HL-60/S4 (cell line): ENCODE results near the gene CCDC88B.

Experiments
- in situ Hi-C: fragments of 300-500 bp; cut with MboI; formaldehyde crosslinking; loops from 2 replicates; pipeline ENCODE4 v1.14.3; 2022; ENCODE audit warnings: low sequenced_read_pairs

The CCDC88B gene

DNA sequence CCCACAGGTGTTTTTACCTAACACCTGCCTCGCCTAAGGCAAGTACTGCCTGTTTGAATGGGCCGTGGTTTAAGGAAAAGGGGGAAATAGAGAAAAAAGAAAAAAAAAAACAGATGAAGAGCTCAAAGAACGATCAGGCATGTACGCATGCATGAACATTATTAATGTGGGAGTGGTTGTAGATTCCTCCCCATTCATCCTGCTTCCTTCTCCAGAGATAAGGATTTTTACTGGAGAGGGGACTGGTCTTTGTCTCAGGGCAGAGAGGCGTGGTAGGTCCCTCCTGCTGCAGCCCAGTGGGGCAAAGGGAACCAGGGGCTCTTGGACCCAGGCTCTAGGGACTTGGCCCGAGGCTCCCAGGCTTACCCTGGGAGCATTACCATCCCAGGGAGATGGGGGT lies 42.0 kb downstream of the CCDC88B start:
- in situ Hi-C loops, result no loop called here

DNA sequence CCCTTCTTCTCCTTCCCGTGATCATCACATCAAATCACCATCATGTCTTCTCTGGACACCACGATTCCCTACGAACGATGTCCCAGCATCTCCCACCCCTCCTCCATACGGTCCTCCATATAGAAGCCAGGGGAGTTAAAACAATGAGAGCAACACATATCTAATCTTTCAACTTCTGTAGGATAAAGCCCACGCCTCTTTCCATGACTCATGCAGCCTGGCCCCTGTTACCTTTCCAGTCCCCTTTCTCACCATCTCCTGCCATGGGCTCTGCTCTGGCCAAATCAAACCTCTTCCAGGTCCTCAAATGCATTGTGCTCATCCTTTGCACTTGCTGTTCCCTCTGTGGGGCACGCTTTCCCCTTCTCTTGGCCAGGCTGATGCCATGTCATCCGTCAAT lies 42.6 kb downstream of the CCDC88B start:
- in situ Hi-C loops, result no loop called here

DNA sequence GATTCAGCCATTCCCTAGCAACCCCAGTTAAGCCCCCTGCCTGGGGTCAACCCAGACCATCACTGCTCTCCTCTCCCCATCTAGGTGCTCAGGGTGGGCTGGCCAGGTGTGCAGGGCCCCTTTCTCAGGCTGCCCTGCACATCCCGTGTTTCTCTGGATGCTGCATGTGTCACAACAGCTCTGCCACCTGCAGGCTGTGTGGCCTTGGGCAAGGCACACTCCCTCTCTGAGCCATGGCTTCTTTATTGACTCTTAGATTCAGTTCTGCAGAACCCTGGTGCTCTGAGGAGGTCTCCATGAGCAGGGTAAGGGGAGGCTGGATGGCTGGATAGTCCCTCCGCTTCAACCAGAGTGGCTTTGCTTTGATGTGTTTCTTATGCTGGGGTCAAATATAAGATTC lies 43.6 kb downstream of the CCDC88B start:
- in situ Hi-C loops, result no loop called here

DNA sequence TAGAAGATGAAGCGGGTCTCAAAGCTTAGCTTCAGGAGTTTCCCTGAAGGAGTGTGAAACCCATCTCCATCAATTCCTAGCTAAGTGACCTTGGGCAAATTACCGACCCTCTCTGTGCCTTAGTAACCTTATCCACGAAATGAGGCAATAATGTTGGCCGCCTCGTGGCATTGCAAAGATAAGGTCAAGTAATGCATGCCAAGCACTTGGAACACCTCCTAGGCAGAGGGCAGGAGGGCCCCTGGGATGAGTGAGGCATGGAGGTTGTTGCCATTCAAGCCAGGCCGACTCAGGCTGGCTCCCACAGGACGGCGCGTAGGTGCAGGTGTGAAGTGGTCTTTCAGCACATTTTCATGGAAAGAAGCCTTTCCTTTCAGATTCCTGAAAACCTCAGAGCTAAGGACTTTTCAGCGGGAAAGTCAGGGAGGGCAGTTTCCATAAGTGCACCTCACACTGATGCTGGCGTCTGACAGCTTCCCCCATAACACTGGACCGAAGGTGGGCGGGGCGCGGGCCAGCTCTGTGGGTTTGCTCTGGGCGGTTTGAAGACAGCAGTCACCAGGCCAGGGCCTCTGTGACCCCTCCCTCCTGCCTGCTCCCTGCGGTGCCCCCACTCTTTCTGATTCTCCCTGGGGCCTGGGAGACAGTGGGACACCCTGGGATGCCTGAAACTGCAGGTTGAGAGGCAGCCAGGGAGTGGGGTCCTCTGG lies 44.2 kb downstream of the CCDC88B start:
- in situ Hi-C loops, result no loop called here

DNA sequence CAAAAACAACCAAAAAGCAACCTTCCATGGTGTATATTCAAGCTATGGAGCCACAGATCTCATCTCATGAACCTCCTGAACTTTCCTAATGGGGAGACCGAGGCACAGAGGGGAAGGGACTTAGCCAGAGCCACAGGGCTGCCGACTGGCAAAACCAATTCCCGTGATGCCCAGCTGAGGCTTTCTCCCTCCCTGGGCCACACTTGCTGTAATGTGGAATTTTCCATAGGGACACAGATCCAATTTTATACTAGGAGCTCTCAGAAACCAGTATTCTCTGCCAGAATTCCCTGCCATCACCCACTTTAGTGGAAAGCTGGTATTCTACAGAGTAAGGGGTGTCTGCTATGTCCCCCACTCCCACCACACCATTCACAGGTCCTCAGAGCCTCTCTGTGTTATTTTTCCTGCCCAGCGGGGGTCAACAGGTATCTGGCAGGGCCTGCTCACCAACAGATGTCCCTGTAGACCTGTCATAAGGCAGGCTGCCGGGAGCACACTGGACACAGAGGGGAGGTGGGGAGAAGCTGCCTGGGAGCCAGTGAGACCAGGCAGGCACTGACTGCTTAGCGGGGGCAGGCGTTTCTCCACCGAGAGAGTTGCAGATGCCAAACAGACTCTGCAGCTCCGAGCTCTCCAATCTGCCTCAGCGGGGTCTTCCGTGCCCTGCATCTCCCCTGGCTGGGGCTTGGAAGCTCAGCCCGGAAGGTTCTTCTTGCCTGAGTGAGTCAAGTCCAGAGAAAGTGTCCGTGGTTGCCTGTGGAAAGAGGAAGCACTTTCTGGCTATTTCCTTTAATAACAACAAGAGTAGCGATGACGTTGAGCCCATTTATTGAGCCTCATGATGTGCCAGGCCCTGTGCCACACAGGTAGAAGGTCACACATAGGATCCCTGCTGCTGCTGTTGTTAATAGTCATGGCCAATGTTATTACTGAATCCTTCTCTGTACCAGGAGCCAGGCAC lies 45.3 kb downstream of the CCDC88B start:
- in situ Hi-C loops, result no loop called here

DNA sequence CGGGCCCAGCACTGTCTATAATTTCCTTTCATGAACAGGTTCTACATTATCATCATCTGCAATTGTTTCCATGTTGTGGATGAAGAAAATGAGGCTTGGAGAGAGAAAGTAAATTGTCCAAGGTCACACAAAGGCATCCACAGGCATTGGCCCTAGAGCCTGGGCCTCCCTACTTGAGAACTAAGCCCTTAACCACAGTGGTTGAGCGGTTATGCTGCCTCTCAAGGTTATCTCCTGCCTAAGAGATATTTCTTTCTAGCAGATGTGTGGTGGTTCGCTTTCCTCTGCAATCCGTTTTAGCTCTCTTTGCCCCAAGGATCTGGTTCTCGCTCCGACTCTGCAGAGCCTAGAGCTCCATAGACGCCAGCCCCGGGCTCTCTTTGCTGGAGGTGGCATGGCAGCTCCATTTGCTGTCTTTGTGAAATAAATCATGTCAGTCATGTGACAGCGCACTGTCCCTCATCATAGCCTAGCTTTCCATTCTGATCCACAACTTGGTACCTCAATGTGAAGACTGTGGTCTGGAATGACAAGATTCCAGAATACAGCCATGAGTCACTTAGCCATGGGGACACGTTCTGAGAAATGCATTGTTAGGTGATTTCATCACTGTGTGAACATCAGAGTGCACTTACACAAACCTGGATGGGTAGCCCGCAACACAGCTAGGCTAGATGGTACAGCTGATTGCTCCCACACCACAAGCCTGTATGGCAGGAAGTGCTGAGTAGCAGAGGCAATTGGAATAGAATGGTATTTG lies 46.1 kb downstream of the CCDC88B start:
- in situ Hi-C loops, result no loop called here

DNA sequence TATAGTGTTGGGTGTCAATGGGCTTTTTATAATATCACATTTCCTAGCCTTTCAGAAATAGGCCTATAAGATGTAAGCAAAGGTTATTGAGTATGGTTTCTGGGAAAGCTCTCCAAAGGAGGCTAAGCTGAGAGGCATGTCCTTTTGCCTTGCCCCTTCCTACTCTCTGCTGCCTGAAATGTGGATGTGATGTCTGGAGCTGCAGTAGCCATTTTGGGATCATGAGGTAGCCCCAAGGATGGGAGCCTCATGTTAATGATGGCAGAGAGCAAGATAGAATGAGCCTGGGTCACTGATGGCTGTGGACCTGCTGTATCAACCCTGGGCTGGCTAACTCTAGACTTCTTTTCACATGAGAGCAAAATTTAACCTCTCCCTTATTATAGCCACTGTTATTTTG lies 47.9 kb downstream of the CCDC88B start:
- in situ Hi-C loops, result no loop called here

DNA sequence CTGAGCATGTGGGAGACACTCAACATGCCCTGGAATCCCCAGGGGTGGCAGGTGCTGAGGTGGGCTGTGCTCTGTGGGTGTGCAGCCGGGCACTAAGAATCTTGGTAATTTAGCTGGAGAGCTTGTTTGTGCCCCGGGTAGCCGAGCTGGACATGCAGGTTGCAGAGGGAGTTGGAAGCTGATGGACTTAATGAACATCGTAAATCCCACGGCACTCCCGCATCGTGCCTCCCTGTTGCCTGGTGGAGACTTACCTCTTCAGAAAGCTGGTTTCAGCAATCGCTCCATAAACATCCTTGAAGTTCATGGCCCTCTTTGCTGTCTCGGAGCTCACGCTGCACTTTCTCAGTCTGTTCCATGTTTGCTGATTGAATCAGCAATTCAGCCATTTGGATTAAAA lies 48.9 kb downstream of the CCDC88B start:
- in situ Hi-C loops, result no loop called here

DNA sequence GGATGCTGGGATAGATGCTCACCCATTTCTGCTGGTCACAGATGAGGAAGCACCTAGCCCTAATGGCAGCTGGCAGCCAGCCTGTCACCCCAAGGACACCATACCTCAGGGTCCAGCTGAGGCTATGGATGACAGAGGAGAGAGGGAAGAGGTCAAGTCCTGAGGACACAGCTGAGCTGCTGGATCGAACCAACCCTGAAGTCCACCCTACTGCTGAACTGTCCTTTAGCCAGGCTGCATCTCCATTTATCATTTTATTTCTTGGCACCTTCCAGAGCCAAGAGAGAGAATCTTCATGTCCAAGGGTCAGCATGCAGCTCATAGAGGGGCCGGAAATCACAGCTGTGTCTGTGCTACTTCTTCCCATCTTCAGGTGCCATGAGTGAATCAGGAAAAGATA lies 49.8 kb downstream of the CCDC88B start:
- in situ Hi-C loops, result no loop called here

DNA sequence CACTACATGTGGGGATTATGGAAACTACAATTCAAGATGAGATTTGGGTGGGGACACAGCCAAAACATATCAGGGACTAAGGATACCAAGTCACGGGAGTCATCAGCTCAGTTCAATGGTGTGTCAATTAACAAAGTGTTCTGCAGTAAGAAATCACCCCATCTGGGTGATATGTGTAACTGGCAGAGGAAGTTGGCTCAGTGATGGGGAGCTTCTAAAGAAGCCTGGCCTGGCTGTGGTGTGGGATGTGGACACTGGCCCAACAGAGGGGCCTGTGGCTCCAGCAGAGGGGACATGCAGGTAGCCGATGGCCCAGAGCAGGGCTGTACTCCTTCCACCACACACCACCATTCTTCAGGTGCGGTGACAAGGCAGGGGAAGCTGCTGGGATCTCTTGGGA lies 50.6 kb downstream of the CCDC88B start:
- in situ Hi-C loops, result no loop called here

DNA sequence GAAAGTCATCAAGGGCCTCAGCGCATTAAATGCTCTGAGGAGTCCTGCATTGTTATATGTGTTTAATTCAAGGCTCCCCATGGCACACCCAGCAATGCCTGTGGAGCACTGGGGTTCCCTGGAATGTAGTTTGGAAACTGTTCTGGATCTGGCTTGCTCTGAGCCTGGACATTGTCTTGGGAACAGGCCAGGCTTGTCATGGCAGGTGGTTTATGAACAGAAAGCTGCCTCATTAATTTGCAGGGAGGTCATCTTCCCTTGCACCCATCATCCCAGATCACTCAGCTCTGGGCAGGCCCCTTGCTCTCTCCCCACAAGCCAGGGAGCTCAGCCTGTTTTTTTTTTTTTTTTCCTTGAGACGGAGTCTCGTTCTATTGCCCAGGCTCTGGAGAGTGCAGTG lies 51.8 kb downstream of the CCDC88B start:
- in situ Hi-C loops, result no loop called here

DNA sequence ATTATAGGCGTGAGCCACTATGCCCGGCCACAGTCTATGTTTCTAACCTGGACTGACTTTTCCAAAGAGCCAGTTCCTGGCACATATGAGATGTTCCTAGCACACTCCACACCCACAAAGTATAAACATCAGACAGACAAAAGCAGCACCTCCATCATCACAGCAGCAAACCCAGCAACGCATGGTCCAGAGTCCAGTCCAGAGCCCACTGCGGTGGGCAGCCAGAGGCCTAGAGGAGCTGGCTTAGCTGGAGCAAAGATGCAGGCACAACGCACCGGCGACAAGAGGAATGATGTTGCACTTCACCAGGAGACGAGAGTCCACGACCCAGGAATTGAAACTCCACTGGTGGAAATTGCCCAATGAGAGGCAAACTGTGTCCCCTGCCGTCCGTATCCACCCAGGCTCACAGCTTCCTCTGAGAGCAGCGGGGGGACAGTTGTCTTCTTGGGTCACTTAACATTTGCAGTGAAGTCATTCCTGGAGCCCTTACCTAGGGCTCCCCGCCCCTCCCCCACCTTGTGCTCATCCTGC lies 55.6 kb downstream of the CCDC88B start:
- in situ Hi-C loops, result no loop called here

DNA sequence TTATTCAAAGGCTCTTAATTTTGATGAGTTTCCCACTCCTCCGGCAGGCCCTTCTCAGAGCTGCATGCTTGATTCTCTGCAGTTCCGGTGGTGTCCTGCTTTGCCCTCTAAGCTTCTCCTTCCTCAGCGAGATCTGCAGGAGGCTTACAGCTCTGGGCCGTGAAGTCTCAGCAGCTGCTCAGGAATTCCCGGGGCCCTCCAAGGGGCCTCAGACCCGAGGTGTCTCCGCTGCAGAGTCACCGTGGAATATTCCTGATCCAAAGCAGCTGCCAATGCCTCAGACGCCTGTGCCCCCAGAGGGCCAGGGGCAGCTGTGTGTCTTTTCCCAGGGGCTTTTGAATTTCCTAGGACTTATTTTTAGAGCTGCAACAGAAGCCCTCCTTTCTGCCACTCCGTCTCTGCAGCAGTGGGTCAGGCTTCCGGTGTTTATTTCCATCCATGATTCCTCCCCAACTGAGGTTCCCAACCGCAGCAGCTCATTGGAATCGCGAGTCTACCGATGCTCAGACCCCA lies 56.1 kb downstream of the CCDC88B start:
- in situ Hi-C loops, result no loop called here

DNA sequence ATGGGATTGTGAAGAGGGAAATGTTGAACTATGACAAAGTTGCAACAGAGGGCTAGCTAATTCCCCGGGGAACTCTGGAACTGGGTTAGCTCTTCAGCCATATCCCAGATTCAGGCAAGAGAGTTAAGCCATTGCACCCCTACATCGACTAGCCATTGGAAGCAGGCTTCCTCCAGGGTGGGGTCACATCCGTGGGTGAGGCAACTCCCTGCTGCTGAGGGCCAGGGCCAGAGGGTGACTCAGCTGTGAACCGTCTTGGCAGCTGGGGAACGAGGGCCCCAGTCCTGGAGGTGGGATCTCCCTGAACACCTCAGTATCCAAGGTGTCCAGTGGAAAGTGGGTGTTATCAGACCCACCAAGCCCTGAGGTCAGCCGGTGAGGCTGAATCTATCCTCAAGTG lies 60.1 kb downstream of the CCDC88B start:
- in situ Hi-C loops, result no loop called here

DNA sequence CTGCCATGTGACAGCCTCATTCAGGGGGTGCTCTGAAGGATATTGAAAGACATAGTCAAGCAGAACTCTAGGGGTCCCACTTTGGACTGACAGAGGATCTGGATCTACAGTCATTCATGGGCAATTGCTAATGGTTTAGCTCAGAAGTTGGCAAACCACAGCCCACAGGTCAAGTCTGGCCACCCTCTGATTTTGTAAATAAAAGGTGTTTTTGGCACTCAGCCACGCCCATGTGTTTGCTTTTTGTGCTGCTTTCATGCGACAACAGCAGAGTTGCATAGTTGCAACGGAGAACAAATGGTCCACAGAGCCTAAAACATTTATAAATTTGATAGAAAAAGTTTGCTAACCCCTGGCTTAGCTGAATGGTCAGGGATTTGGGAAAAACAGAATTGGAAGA lies 60.7 kb downstream of the CCDC88B start:
- in situ Hi-C loops, result no loop called here

DNA sequence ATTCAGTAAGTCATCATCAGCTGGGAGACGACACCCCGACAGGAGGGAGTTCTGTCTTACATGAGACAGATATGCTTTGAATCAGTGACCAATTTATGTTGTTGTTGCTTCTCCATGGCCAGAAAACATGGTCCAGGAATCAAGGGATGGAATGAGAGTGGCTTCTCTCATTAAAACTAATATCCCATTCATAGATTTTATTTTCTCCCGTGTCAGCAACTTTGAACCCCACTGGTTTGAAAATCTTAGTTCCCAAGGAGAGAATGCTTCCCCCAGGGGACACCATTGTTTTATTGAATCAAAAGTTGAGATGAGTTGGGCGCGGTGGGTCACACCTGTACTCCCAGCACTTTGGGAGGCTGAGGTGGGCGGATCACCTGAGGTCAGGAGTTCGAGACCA lies 61.8 kb downstream of the CCDC88B start:
- in situ Hi-C loops, result no loop called here

DNA sequence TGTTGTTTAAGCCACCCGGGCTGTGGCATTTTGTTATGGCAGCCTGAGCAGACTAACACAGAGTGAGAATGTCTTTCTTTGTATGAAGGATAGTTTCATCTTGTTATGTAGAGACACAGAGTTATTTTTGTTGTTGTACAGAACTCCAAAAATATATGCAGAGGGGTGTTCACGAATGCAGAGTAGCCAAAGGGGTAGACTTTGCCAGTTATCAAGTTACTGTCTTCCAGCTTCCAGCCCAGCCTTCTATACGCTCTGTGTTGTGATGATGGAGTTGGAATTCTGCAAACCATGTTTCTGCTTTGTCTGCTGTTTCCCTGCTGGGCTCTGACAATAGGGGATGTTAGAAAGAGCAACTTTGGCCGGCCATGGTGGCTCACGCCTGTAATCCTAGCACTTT lies 63.1 kb downstream of the CCDC88B start:
- in situ Hi-C loops, result no loop called here

DNA sequence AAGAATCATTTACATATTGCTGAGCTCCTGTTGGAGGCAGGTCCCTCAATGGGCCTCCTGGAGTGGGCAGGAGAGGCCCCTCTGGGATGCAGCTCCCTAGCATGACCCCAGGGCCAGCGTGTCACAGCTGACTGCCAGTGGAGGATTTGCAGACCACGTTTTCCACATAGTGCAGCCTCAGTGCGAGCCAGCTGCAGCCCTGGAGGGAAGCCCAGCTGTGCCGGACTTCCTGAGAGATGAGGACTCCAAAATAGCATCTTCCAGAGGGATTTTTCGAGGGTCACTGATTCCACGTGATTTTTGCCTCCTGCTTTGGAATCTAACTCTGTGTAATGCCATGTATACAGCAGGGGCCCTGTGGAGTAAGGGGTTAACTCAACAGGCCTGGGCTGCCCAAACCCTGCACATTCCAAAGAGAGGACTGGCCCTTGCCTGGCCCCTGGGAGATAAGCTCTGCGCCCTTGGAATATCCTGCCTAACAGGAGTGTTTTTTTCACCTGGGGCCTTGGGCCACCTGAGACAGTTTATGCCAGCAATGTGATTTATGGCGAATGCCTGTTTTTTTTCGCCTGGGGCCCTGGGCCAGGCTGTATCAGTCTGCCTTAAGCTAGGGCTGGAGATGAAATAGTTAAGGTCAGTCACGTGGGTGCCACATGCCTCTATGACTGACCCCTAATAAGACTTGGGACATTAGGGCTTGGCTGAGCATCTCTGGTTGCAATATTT lies 66.4 kb downstream of the CCDC88B start:
- in situ Hi-C loops, result no loop called here
